Esophagus mucosa (tissue), 1 donor: Measurements from ENCODE around the gene FAM90A1. TPM values are rescaled to one million over a fixed set of nuclear protein-coding genes. Genes with fewer than 3 reads are reported as not detected.
"Not testable (repeated sequence)": the region's sequence is repeated elsewhere in the genome, so short reads cannot be mapped to it uniquely, and the experiment has no call there.

Experiments used
- ATAC-seq: fragments of 200-7000 bp; cut with Tn5 transposase; one replicate; pipeline ENCODE4 v1.9.1; 2020
- total RNA-seq: library from RNA; stranded (reverse); gene quantifications from one replicate; pipeline ENCODE4 v1.2.4, GENCODE V29; 2023
- donor health status: DM: yes; HTN: yes; CAD: no.

Gene FAM90A1
- total RNA-seq = 0.16 TPM

GRCh38 chr12:8226992-8227731 is at the start of gene FAM90A1:
Gene FAM90A1 (minus strand): TSS chr12:8227618. CDS start chr12:8224832, 2,786 bp downstream.
- ATAC-seq = not testable (repeated sequence)

GRCh38 chr12:8276397-8276796 is 49.0 kb upstream of the FAM90A1 start:
- ATAC-seq = not testable (repeated sequence)

- ATAC-seq = not testable (repeated sequence)
These were observed 39.3 kb upstream of the FAM90A1 start for GRCh38 chr12:8266706-8267105.

- ATAC-seq = not testable (repeated sequence)
These were observed 36.8 kb upstream of the FAM90A1 start for GRCh38 chr12:8264236-8264635.

- not testable (repeated sequence) for ATAC-seq
These were observed 33.7 kb upstream of the FAM90A1 start for GRCh38 chr12:8261111-8261554.

GRCh38 chr12:8256356-8256755 is 28.9 kb upstream of the FAM90A1 start:
- ATAC-seq = not testable (repeated sequence)

GRCh38 chr12:8254705-8255104 is 27.3 kb upstream of the FAM90A1 start:
- ATAC-seq = not testable (repeated sequence)

GRCh38 chr12:8252056-8252818 is 24.8 kb upstream of the FAM90A1 start:
- ATAC-seq = not testable (repeated sequence)

- not testable (repeated sequence) for ATAC-seq
These were observed 24.2 kb upstream of the FAM90A1 start for GRCh38 chr12:8251616-8252015.

GRCh38 chr12:8246941-8247535 is 19.6 kb upstream of the FAM90A1 start:
- ATAC-seq = not testable (repeated sequence)

GRCh38 chr12:8243682-8244161 is 16.3 kb upstream of the FAM90A1 start:
- ATAC-seq = not testable (repeated sequence)

- peak; percentile 100 for ATAC-seq
These were observed 15.7 kb upstream of the FAM90A1 start for GRCh38 chr12:8242880-8243681.

GRCh38 chr12:8242622-8242879 is 15.1 kb upstream of the FAM90A1 start:
- not testable (repeated sequence) for ATAC-seq

- not testable (repeated sequence) for ATAC-seq
These were observed 14.7 kb upstream of the FAM90A1 start for GRCh38 chr12:8241917-8242621.

- ATAC-seq = not testable (repeated sequence)
These were observed 13.1 kb upstream of the FAM90A1 start for GRCh38 chr12:8240340-8241114.

- not testable (repeated sequence) for ATAC-seq
These were observed 9.6 kb upstream of the FAM90A1 start for GRCh38 chr12:8237031-8237430.

- not testable (repeated sequence) for ATAC-seq
These were observed 8.1 kb upstream of the FAM90A1 start for GRCh38 chr12:8235316-8236157.

GRCh38 chr12:8234746-8235145 is 7.3 kb upstream of the FAM90A1 start:
- ATAC-seq = not testable (repeated sequence)

- ATAC-seq = not testable (repeated sequence)
These were observed 6.6 kb upstream of the FAM90A1 start for GRCh38 chr12:8233935-8234495.
